KG1 (cell line): ENCODE results near the gene PPP2CA.
"Not testable (repeated sequence)": the region's sequence is repeated elsewhere in the genome, so short reads cannot be mapped to it uniquely, and the experiment has no call there.

ENCODE experiments used
- DNase-seq: peaks from one replicate; lab custom pipeline; 2025; lab: John Stamatoyannopoulos, UW

The PPP2CA gene

DNA sequence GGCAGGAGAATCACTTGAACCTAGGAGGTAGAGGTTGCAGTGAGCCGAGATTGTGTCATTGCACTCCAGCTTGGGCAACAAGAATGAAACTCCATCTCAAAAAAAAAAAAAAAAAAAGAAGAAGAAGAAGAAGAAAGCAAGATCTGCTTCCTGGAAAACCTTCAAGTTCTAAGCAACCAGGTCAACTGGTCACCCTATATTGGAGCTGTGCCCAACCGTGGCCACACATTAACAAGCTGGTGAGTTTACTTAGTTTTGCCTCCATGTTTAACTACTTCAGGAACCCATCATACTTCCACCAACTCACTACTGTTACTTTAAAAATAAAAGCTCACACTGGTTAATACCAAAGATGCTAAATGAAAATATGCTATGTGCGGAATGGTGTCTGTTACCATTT lies 36.8 kb downstream of the PPP2CA start:
- DNase-seq, result no peak

GRCh38 chr5:134188092-134188491 lies 37.8 kb downstream of the PPP2CA start:
- no peak for DNase-seq

DNA sequence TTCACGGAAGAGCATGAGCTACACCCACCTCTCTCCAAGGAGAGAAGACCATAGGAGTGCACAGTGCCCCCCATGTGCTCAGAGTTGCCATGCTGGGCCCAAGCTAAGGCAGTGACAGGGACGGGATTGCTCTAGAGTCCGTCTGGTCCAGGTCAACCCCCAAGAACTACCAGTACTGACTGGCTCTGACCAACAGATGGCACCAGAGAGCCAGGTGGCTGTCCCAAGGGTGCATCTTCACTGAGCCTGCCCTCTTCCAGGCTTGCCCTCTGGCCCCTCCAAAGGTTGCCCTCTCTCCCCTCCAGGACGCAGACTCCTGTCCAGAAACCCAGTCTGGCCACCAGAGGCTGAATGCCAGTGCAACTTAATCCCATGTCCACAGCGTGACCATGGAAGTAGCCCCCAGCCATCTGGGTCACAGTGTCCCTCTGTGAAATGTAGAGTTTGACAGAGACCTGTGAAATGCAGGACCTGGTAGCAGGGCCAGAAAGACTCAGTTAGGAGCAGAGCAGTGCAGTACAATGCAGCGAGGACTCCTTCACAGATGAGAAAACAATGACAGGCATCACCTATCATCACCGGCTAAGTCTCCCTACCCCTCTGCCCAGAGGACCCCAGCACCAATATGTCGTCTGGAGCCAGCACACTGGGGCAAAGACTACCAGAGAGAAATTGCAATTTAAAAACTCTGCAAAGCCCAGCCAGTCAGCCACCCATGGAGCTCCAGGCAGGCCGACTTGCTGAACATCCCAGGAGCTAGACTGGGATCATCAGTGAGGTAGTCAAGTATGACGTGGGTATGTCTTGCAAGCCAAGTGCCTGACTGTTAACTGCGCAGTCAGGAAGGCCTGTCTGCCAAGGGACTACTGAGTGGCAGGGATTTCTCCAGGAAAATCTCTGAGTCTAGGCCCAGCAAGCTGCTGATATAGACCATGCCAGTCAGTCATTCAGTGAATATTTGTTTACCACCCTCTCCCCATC lies 41.4 kb downstream of the PPP2CA start:
- DNase-seq, result peak; percentile 2

GRCh38 chr5:134183481-134183880 lies 42.4 kb downstream of the PPP2CA start:
- no peak for DNase-seq

GRCh38 chr5:134178096-134178419 lies 47.8 kb downstream of the PPP2CA start:
- no peak for DNase-seq

GRCh38 chr5:134177369-134178095 lies 48.3 kb downstream of the PPP2CA start:
- DNase-seq, result no peak

DNA sequence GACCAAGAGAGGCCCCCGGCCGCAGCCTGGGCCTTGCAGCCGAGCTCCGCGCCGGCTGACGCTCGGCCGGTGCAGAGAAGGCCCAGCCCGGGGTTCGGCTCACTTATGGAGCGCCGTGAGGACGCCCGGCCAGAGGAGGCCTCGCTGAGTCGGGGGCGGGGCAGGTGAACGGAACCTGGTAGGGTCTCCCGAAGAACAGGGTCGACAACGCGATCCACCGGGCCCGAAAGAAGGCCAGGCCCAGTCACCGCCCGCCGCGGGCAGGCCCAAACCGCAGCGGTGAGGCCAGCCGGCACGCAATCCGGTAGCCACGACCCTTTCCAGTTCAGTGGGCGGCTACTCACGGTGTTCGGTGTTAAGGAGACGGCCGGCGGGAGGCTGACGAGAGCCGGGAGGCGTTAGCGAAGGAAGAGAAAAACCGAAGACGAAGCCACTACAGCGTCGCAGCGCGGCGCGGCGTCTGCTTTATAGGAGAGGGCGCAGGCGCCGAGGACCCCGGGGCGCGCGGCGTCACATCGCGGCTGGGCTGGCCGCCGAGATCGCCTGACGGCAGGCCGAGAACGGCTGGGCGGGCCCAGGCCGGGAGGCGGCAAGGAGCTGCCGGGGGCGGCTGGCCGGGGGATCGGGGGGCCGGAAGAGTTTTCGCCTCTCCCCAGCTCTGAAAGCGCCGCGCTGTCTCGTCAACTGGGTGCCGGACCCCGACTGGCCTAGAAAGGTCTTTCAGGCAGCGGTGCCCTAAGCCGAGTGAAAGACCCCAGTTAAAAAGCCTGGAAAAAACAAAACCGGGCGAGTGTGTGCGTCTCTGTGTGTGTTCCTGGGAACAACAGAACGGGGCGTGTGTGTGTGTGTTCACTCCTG lies 49.1 kb downstream of the PPP2CA start, which contains the start of gene SKP1:
SKP1 (minus strand) TSS at position 440 of the 858 bp plus-strand sequence. CDS start 2,928 bp downstream, outside the sequence.
- peak; percentile 52 for DNase-seq

DNA sequence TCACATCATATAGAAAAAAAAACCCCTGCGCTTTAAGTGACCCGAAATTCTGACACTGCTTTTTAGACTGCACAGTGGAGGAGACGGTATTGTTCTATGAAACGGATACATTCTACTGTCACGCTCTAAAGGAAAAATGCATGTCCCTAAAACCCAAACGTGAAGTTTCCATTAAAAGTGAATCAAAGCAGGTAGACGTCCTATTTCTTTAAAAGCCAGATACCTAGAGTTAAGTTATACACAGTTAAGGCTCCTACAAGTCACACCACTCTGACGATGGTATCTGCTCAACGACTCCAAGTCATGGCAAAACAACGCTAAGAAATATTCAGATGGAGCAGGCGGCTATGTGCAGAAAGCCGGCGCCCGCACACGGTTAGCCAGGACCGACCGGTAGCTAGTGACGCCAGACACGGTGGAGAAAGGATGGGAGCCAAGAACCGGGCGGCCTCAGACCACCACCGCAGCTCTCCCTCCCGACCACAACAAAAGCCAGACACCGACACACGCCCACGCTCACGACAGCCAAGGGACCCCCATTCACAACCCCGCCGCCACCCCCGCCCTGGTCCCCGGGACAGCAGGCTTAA lies 49.9 kb downstream of the PPP2CA start:
- no peak for DNase-seq

- DNase-seq, result no peak
Observed at GRCh38 chr5:134174841-134175839, 50.7 kb downstream of the PPP2CA start.

GRCh38 chr5:134171972-134172371 lies 53.9 kb downstream of the PPP2CA start:
- DNase-seq, result no peak

DNA sequence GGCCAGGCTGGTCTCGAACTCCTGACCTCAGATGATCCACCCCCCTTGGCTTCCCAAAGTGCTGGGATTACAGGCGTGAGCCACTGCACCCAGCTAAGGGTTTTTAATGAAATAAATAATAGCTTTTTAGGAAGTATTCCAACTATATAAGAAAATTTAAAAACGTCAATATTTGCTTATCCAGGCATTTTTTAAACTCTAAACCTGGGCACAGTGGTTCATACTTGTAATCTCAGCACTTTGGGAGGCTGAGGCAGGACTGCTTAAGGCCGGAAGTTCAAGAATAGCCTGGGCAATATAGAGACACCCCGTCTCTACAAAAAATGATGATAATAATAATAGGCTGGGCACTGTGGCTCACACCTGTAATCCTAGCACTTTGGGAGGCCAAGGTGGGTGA lies 63.3 kb downstream of the PPP2CA start:
- DNase-seq, result no peak

GRCh38 chr5:134161513-134162395 lies 64.1 kb downstream of the PPP2CA start:
- no peak for DNase-seq

GRCh38 chr5:134153657-134154056 lies 72.2 kb downstream of the PPP2CA start:
- DNase-seq, result no peak

DNA sequence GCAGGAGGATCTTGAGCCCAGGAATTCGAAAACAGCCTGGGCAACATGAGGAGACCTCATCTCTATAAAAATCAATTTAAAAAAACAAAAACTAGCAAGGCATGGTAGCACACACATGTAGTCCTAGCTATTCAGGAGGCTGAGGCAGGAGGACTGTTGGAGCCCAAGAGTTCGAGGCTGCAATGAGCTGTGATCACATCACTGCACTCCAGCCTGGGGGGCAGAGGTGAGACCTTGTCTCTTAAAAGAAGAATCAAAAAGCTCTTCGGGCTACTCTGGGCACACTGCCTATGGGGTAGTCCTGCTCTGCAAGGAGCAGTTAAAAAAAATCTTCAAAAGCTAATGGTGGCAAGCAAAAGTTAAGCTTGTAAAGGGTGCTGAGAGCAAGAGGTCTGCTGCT lies 72.6 kb downstream of the PPP2CA start:
- no peak for DNase-seq

DNA sequence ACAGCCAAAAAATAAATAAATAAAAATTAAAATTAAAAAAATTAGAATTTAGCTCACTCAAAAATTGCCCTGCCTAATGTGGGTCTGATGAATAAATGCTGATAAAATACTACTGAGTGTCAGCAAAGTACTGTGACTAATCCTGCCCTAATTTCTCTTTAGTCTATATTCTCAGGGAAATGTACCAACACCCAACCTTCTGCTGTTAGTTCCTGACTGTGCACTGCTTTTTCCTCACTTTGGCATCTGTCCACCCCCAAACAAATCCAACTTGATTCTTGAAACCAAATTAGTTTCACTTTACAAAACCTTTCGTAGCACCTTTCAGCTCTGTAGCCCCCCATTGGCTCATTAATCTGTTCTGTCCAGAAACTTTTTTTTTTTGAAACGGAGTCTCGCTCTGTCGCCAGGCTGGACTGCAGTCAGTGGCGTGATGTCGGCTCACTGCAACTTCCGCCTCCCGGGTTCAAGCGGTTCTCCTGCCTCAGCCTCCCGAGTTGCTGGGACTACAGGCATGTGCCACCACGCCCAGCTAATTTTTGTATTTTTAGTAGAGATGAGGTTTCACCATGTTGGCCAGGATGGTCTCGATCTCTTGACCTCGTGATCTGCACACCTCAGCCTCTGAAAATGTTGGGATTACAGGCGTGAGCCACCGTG lies 73.6 kb downstream of the PPP2CA start:
- not testable (repeated sequence) for DNase-seq

DNA sequence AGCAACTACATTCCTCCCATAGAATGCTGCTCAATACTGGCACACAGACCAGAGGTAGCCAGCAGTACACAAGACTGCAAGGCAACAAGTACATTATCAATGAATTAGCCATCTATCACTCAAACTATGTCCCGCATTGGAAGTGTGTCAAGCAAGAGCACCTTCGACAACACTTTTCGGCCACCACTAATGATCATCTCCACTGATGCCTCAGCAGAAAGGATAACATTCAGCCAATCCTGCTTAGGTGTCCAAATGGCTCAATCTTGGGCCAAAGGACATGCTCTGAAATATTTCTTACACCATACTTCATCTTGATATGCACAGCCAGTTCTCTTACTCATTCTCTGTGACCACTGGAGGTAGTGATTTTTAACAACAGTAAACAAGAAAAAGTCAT lies 74.2 kb downstream of the PPP2CA start:
- no peak for DNase-seq

- DNase-seq, result no peak
Observed at GRCh38 chr5:134149571-134150303, 76.1 kb downstream of the PPP2CA start.

GRCh38 chr5:134148986-134149539 lies 76.8 kb downstream of the PPP2CA start:
- no peak for DNase-seq
